Measurements from ENCODE around the gene NKX2-8. TPM values are rescaled to one million over a fixed set of nuclear protein-coding genes. Genes with fewer than 3 reads are reported as not detected.

The NKX2-8 gene
- total RNA-seq, 1 experiment from 2014 or later: not detected

DNA sequence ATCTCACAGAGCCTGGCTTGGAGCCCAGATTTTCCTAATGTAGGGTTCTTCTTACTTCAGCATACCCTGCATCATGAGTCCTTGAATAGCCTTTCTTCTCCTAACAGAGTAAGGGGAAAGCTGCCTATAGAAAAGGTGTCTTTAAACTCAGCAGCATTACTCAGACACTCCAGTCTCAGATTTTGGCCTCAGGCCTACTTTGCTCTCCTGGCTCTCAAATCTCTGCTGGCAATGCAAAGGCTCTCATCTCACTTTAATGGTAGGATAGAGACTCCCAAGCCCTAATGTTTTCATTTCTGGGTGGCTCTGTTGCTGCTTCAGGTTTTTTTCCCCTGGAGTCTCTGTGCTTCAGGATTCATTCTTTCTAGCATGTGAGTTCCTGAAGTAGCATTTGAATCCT is 9.1 kb upstream of the NKX2-8 start:
- Histone ChIP-seq H3K27ac (ENCODE audit: low read length) (no peak overlapping the region), H3K9me3 (ENCODE audit: low read length) (no peaks in the 10 kb centered on the region), H3K4me2 (ENCODE audit: low read length) (no peak overlapping the region), H3F3A (ENCODE audit: low read length, unreplicated experiment) (no peaks in the 10 kb centered on the region), H3K79me2 (ENCODE audit: low read length) (no peaks in the 10 kb centered on the region), H3K36me3 (ENCODE audit: low read depth, low read length) (no peaks in the 10 kb centered on the region), H3K9me2 (replicated peaks; ENCODE audit: low read length) (no peaks in the 10 kb centered on the region), H3K4me3 (ENCODE audit: low read length) (no peak overlapping the region), H3K4me1 (ENCODE audit: insufficient read depth, low read length) (no peaks in the 10 kb centered on the region), H4K20me1 (ENCODE audit: low read length) (no peaks in the 10 kb centered on the region), H2AFZ (ENCODE audit: low read length) (no peak overlapping the region), H3K9ac (ENCODE audit: low read length) (no peak overlapping the region), H3K27me3 (ENCODE audit: low read length) (peaks cover 95% of the 10 kb centered on the region)
- ATAC-seq: no peak
- intact Hi-C loops (cut with micrococcal nuclease): no loop called here
- CTCF ChIA-PET: interaction anchor here (0.6 kb wide), 1 partner anchor 40 kb away, joined by 4 read pairs; no protein-coding TSS in a partner anchor
- TF ChIP-seq EZH2 (IDR thresholded peaks at IDR 0.05; ENCODE audit: low read length, unreplicated experiment): no peak
- no peak for TF ChIP-seq CTCF (conservative IDR thresholded peaks at IDR 0.05; ENCODE audit: low read depth, low read length)
- no peak for TF ChIP-seq EZH2phosphoT487 (IDR thresholded peaks at IDR 0.05; ENCODE audit: borderline replicate concordance, low read length)
- POLR2A ChIA-PET (ENCODE audit: unreplicated experiment): no interaction called here
- DNase-seq: peak; percentile 9
- BruUV-seq (replicated peaks): no TSS peak

- ChIA-PET POLR2A (ENCODE audit: unreplicated experiment) (no interaction called here), CTCF (interaction anchor here (0.6 kb wide), 2 partner anchors 69 to 1668 kb away, joined by 3 to 5 read pairs; no protein-coding TSS in a partner anchor)
- no peak overlapping the region for H3K9ac ChIP-seq (ENCODE audit: low read length)
- H2AFZ ChIP-seq (ENCODE audit: low read length): no peak overlapping the region
- no peak overlapping the region for H3K27ac ChIP-seq (ENCODE audit: low read length)
- no peaks in the 10 kb centered on the region for H3K79me2 ChIP-seq (ENCODE audit: low read length)
- no peaks in the 10 kb centered on the region for H3K9me2 ChIP-seq (replicated peaks; ENCODE audit: low read length)
- peaks cover 88% of the 10 kb centered on the region for H3K27me3 ChIP-seq (ENCODE audit: low read length)
- intact Hi-C loops (cut with micrococcal nuclease): no loop called here
- no peak overlapping the region for H3K4me2 ChIP-seq (ENCODE audit: low read length)
- DNase-seq (no peak), ATAC-seq (no peak)
- no peaks in the 10 kb centered on the region for H3K9me3 ChIP-seq (ENCODE audit: low read length)
- BruUV-seq (replicated peaks): no TSS peak
- H3F3A ChIP-seq (ENCODE audit: low read length, unreplicated experiment): no peaks in the 10 kb centered on the region
- H3K4me1 ChIP-seq (ENCODE audit: insufficient read depth, low read length): no peaks in the 10 kb centered on the region
- no peak overlapping the region for H3K4me3 ChIP-seq (ENCODE audit: low read length)
- TF ChIP-seq CTCF (conservative IDR thresholded peaks at IDR 0.05; ENCODE audit: low read depth, low read length) (no peak), EZH2phosphoT487 (IDR thresholded peaks at IDR 0.05; ENCODE audit: borderline replicate concordance, low read length) (no peak), EZH2 (IDR thresholded peaks at IDR 0.05; ENCODE audit: low read length, unreplicated experiment) (no peak)
- no peaks in the 10 kb centered on the region for H3K36me3 ChIP-seq (ENCODE audit: low read depth, low read length)
- no peaks in the 10 kb centered on the region for H4K20me1 ChIP-seq (ENCODE audit: low read length)
Observed at GRCh38 chr14:36588788-36589187, 6.4 kb upstream of the NKX2-8 start.

- Histone ChIP-seq H3K27ac (ENCODE audit: low read length) (no peak overlapping the region), H3K36me3 (ENCODE audit: low read depth, low read length) (no peaks in the 10 kb centered on the region), H3K27me3 (ENCODE audit: low read length) (peaks cover 81% of the 10 kb centered on the region), H3F3A (ENCODE audit: low read length, unreplicated experiment) (no peaks in the 10 kb centered on the region), H3K9me2 (replicated peaks; ENCODE audit: low read length) (no peaks in the 10 kb centered on the region), H3K4me2 (ENCODE audit: low read length) (no peak overlapping the region), H3K9me3 (ENCODE audit: low read length) (no peaks in the 10 kb centered on the region), H3K79me2 (ENCODE audit: low read length) (no peaks in the 10 kb centered on the region), H3K9ac (ENCODE audit: low read length) (no peak overlapping the region), H4K20me1 (ENCODE audit: low read length) (no peaks in the 10 kb centered on the region), H3K4me1 (ENCODE audit: insufficient read depth, low read length) (no peaks in the 10 kb centered on the region), H2AFZ (ENCODE audit: low read length) (no peak overlapping the region), H3K4me3 (ENCODE audit: low read length) (no peak overlapping the region)
- ATAC-seq (no peak), DNase-seq (no peak)
- intact Hi-C loops (cut with micrococcal nuclease): no loop called here
- POLR2A ChIA-PET (ENCODE audit: unreplicated experiment): no interaction called here
- TF ChIP-seq CTCF (conservative IDR thresholded peaks at IDR 0.05; ENCODE audit: low read depth, low read length) (no peak), EZH2phosphoT487 (IDR thresholded peaks at IDR 0.05; ENCODE audit: borderline replicate concordance, low read length) (no peak), EZH2 (IDR thresholded peaks at IDR 0.05; ENCODE audit: low read length, unreplicated experiment) (no peak)
- no TSS peak for BruUV-seq (replicated peaks)
- CTCF ChIA-PET: no interaction called here
Observed at GRCh38 chr14:36588119-36588518, 5.7 kb upstream of the NKX2-8 start.

All from PC-3 (cell line).